ENCODE results near the gene ERMARD.

- TF ChIP-seq, protein P1, sequence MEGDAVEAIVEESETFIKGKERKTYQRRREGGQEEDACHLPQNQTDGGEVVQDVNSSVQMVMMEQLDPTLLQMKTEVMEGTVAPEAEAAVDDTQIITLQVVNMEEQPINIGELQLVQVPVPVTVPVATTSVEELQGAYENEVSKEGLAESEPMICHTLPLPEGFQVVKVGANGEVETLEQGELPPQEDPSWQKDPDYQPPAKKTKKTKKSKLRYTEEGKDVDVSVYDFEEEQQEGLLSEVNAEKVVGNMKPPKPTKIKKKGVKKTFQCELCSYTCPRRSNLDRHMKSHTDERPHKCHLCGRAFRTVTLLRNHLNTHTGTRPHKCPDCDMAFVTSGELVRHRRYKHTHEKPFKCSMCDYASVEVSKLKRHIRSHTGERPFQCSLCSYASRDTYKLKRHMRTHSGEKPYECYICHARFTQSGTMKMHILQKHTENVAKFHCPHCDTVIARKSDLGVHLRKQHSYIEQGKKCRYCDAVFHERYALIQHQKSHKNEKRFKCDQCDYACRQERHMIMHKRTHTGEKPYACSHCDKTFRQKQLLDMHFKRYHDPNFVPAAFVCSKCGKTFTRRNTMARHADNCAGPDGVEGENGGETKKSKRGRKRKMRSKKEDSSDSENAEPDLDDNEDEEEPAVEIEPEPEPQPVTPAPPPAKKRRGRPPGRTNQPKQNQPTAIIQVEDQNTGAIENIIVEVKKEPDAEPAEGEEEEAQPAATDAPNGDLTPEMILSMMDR (conservative IDR thresholded peaks at IDR 0.05 in 1 of 2, IDR thresholded peaks at IDR 0.05 in 1 of 2; ENCODE audit: low read depth in 1 of 2, low read length in 2 of 2) = no peak
- no peak for TF ChIP-seq EZH2 (IDR thresholded peaks at IDR 0.05; ENCODE audit: low read length, missing control alignments)
These were observed 48.8 kb downstream of the ERMARD start for GRCh38 chr6:169800116-169800667.
